HCT116 (cell line): ENCODE results near the gene ADAMTS14. TPM values are rescaled to one million over a fixed set of nuclear protein-coding genes. Genes with fewer than 3 reads are reported as not detected.

Source experiments
- ATAC-seq: fragments of 200-7000 bp; cut with Tn5 transposase; 2 replicates; pipeline ENCODE4 v1.9.1; 2020; ENCODE audit warnings: mild to moderate bottlenecking, moderate library complexity
- BruUV-seq: library from RNA; stranded (reverse); fragments of 400-500 nt; replicated peaks from 2 replicates; lab custom pipeline; 2021; lab: Mats Ljungman, UMichigan
- CTCF ChIA-PET: fragments of 300-600 bp; sonication (Branson Sonifier 250); formaldehyde crosslinking; loops from one replicate; lab custom pipeline; 2021; ENCODE audit warnings: antibody characterized with exemption; lab: Charles Lee
- POLR2A ChIA-PET: fragments of 300-600, 350-600 bp; sonication (Branson Sonifier 250); formaldehyde crosslinking; loops from one replicate; lab custom pipeline; 2021; ENCODE audit warnings: antibody characterized with exemption; lab: Charles Lee
- RAD21 ChIA-PET, 2 experiments: fragments of 300-600 bp; sonication (Branson Sonifier 250); formaldehyde crosslinking; loops; one replicate each; lab custom pipeline; 2023; ENCODE audit warnings: low total read pairs in 2 of 2; ENCODE audit not compliant: uncharacterized antibody in 2 of 2, unreplicated experiment in 2 of 2, low non-redundant PET in 1 of 2; lab: Charles Lee
- DNase-seq: peaks from one replicate; pipeline ENCODE4 v3.0.0-alpha.2; 2010; ENCODE audit warnings: low read depth, low spot score
- H2AFZ ChIP-seq: fragments of 200-600 bp; shearing (Covaris generic), sonication (generic); 2 replicates; pipeline ENCODE4 v1.6.1; 2017; ENCODE audit warnings: low read depth, mixed run types, mixed read lengths, antibody characterized with exemption, low read length; ENCODE audit not compliant: poor library complexity, severe bottlenecking
- H3K27ac ChIP-seq: 2 replicates; pipeline ENCODE4 v1.5.1; 2012; ENCODE audit warnings: low read depth, low read length
- H3K27me3 ChIP-seq: fragments of 200-600 bp; sonication (generic); 2 replicates; pipeline ENCODE4 v1.6.1; 2016; ENCODE audit warnings: mixed run types, low read length, mixed read lengths; ENCODE audit not compliant: insufficient read depth
- H3K36me3 ChIP-seq, 2 experiments: fragments of 200-500 bp in 1 of 2; fragments of 200-600 bp in 1 of 2; sonication (Bioruptor generic) in 1 of 2; sonication (generic) in 1 of 2; 2 replicates each; pipeline versions ENCODE4 v1.5.1 to v1.6.1; 2014 to 2016; ENCODE audit warnings: low read length in 2 of 2, inconsistent platforms in 1 of 2, mixed read lengths in 1 of 2, mixed run types in 1 of 2; ENCODE audit not compliant: insufficient read depth in 2 of 2, control insufficient read depth in 1 of 2
- H3K4me1 ChIP-seq, 2 experiments: fragments of 200-600 bp in 1 of 2; sonication (generic) in 1 of 2; 2 replicates each; pipeline versions ENCODE4 v1.5.1 to v1.6.1; 2012 to 2017; ENCODE audit warnings: low read length in 2 of 2, inconsistent platforms in 1 of 2, mild to moderate bottlenecking in 1 of 2, mixed read lengths in 1 of 2, mixed run types in 1 of 2, moderate library complexity in 1 of 2; ENCODE audit not compliant: insufficient read depth in 2 of 2, control insufficient read depth in 1 of 2
- H3K4me2 ChIP-seq: fragments of 200-600 bp; sonication (generic); 2 replicates; pipeline ENCODE4 v1.6.1; 2017; ENCODE audit warnings: mixed run types, low read length, mixed read lengths
- H3K4me3 ChIP-seq, 2 experiments: fragments of 200-600 bp in 1 of 2; sonication (generic) in 1 of 2; replicated peaks in 1 of 2; 2 replicates each; pipeline ENCODE4 v1.5.1; 2011 to 2016; ENCODE audit warnings: low read length in 2 of 2, control low read depth in 1 of 2, low read depth in 1 of 2, mild to moderate bottlenecking in 1 of 2, mixed read lengths in 1 of 2, mixed run types in 1 of 2
- H3K79me2 ChIP-seq: fragments of 200-600 bp; sonication (generic); 2 replicates; pipeline ENCODE4 v1.6.1; 2017; ENCODE audit warnings: mild to moderate bottlenecking, mixed run types, low read length, moderate library complexity, mixed read lengths; ENCODE audit not compliant: insufficient read depth
- H3K9ac ChIP-seq: fragments of 200-600 bp; sonication (generic); 2 replicates; pipeline ENCODE4 v1.6.1; 2016; ENCODE audit warnings: low read length, mixed read lengths
- H3K9me2 ChIP-seq: fragments of 200-600 bp; sonication (generic), shearing (Covaris generic); 2 replicates; pipeline ENCODE4 v1.6.1; 2017; ENCODE audit warnings: mixed run types, mild to moderate bottlenecking, moderate library complexity; ENCODE audit not compliant: insufficient read depth
- H3K9me3 ChIP-seq, 2 experiments: fragments of 200-500 bp in 1 of 2; fragments of 200-600 bp in 1 of 2; sonication (Bioruptor generic) in 1 of 2; sonication (generic) in 1 of 2; 2 replicates each; pipeline ENCODE4 v1.6.1; 2014 to 2017; ENCODE audit warnings: low read length in 2 of 2, mixed read lengths in 2 of 2, inconsistent platforms in 1 of 2, low read depth in 1 of 2, mild to moderate bottlenecking in 1 of 2, mixed run types in 1 of 2, moderate library complexity in 1 of 2; ENCODE audit not compliant: control insufficient read depth in 1 of 2, insufficient read depth in 1 of 2
- H4K20me1 ChIP-seq: fragments of 200-600 bp; sonication (generic), shearing (Covaris generic); 2 replicates; pipeline ENCODE4 v1.6.1; 2017; ENCODE audit warnings: mixed run types, mild to moderate bottlenecking, moderate library complexity; ENCODE audit not compliant: insufficient read depth
- CEBPB ChIP-seq: IDR thresholded peaks from 2 replicates; pipeline ENCODE4 v1.6.1; 2012; ENCODE audit warnings: low read depth
- EZH2 ChIP-seq: fragments of 200-600 bp; sonication (generic); IDR thresholded peaks from 2 replicates; pipeline ENCODE4 v1.6.1; 2017; ENCODE audit warnings: antibody characterized with exemption, mixed run types
- FOSL1 ChIP-seq: IDR thresholded peaks from 2 replicates; pipeline ENCODE4 v1.6.1; 2012; ENCODE audit warnings: low read depth
- JUND ChIP-seq: IDR thresholded peaks from 2 replicates; pipeline ENCODE4 v1.6.1; 2012
- RAD21 ChIP-seq: IDR thresholded peaks from 2 replicates; pipeline ENCODE4 v1.6.1; 2012; ENCODE audit warnings: low read depth, mild to moderate bottlenecking
- SIN3A ChIP-seq: IDR thresholded peaks from 2 replicates; pipeline ENCODE4 v1.6.1; 2012; ENCODE audit warnings: low read depth
- SP1 ChIP-seq: IDR thresholded peaks from 2 replicates; pipeline ENCODE4 v1.6.1; 2012; ENCODE audit warnings: low read depth
- SRF ChIP-seq: IDR thresholded peaks from 2 replicates; pipeline ENCODE4 v1.6.1; 2012; ENCODE audit warnings: low read depth
- TCF7L2 ChIP-seq: IDR thresholded peaks from 2 replicates; pipeline ENCODE4 v1.7.0; 2011; ENCODE audit warnings: borderline replicate concordance, inconsistent platforms; ENCODE audit not compliant: insufficient read depth, insufficient read length; ENCODE audit errors: extremely low read depth
- intact Hi-C: fragments of 100-400 bp; cut with micrococcal nuclease; formaldehyde crosslinking; loops from 2 replicates; pipeline ENCODE4 v1.10.0; 2022
- total RNA-seq: library from RNA; stranded (reverse); gene quantifications from one replicate; pipeline ENCODE4 v1.2.1, GENCODE V29; 2021; ENCODE audit not compliant: unreplicated experiment
- TF ChIP-seq, protein P1 (sequence below), 3 experiments: fragments of 200-600 bp in 1 of 3; sonication (generic) in 1 of 3; IDR thresholded peaks in 2 of 3; conservative IDR thresholded peaks in 1 of 3; 2 replicates each; pipeline ENCODE4 v1.5.1; 2012 to 2017; ENCODE audit warnings: low read depth in 2 of 3, low read length in 2 of 3, antibody characterized with exemption in 1 of 3, borderline replicate concordance in 1 of 3, control low read depth in 1 of 3, mild to moderate bottlenecking in 1 of 3, mixed read lengths in 1 of 3, mixed run types in 1 of 3, moderate library complexity in 1 of 3; ENCODE audit not compliant: insufficient read depth in 1 of 3
- TF ChIP-seq, protein P2 (sequence below): IDR thresholded peaks from 2 replicates; pipeline ENCODE4 v1.6.1; 2012

ADAMTS14 gene
- total RNA-seq, 1 experiment from 2014 or later: 13.2 TPM

DNA sequence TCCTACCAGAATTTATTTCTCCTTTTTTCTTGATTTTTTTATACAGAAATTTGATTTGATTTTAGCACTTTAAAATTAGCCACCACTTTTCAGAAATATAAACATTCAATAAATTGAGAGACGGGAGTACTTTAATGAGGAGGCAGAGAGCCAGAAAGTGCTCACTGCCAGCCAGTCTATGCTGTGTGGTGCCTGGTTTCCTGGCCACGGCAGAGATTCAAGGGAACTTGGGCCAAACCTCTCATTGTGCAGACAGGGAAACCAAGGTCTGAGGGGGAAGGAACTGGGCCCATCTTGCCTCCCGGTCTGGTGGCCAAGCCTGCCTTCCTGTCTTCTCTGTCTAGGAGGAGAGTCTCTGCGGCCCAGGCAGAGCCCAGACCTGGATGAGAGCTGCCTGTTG lies 25.9 kb downstream of the ADAMTS14 start:
- Histone ChIP-seq H3K9ac (no peak overlapping the region), H3K9me3 (no peaks in the 10 kb centered on the region), H3K4me3 (no peak overlapping the region), H2AFZ (no peak overlapping the region), H3K79me2 (peaks cover 13% of the 10 kb centered on the region; the same call in 1 of the 2 replicates), H3K4me2 (no peak overlapping the region), H3K9me2 (no peaks in the 10 kb centered on the region), H3K36me3 (peaks cover 0 to 4% of the 10 kb centered on the region in 2 experiments; a peak in 1 of 4 replicates), H3K27ac (no peak overlapping the region), H3K27me3 (no peaks in the 10 kb centered on the region), H4K20me1 (no peaks in the 10 kb centered on the region), H3K4me1 (peaks cover 9 to 46% of the 10 kb centered on the region in 2 experiments)
- TF ChIP-seq FOSL1: no peak
- TF ChIP-seq EZH2: no peak
- TF ChIP-seq CEBPB: no peak
- TF ChIP-seq, protein P1, sequence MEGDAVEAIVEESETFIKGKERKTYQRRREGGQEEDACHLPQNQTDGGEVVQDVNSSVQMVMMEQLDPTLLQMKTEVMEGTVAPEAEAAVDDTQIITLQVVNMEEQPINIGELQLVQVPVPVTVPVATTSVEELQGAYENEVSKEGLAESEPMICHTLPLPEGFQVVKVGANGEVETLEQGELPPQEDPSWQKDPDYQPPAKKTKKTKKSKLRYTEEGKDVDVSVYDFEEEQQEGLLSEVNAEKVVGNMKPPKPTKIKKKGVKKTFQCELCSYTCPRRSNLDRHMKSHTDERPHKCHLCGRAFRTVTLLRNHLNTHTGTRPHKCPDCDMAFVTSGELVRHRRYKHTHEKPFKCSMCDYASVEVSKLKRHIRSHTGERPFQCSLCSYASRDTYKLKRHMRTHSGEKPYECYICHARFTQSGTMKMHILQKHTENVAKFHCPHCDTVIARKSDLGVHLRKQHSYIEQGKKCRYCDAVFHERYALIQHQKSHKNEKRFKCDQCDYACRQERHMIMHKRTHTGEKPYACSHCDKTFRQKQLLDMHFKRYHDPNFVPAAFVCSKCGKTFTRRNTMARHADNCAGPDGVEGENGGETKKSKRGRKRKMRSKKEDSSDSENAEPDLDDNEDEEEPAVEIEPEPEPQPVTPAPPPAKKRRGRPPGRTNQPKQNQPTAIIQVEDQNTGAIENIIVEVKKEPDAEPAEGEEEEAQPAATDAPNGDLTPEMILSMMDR (IDR thresholded peaks at IDR 0.05 in 2 of 3, conservative IDR thresholded peaks at IDR 0.05 in 1 of 3; ENCODE audit: borderline replicate concordance in 1 of 3, insufficient read depth in 1 of 3, low read depth in 2 of 3, low read length in 2 of 3): no peak
- TF ChIP-seq JUND: no peak
- TF ChIP-seq SIN3A: no peak
- no peak for TF ChIP-seq SP1
- TF ChIP-seq TCF7L2: no peak
- no peak for TF ChIP-seq RAD21
- TF ChIP-seq, protein P2, sequence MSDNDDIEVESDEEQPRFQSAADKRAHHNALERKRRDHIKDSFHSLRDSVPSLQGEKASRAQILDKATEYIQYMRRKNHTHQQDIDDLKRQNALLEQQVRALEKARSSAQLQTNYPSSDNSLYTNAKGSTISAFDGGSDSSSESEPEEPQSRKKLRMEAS: no peak
- TF ChIP-seq SRF: no peak
- RAD21 ChIA-PET: no interaction called here
- BruUV-seq: no TSS peak
- intact Hi-C loops: no loop called here
- DNase-seq: no peak
- no peak for ATAC-seq
- CTCF ChIA-PET: no interaction called here
- POLR2A ChIA-PET: no interaction called here
